ENCODE data around the gene C16orf95. TPM values are rescaled to one million over a fixed set of nuclear protein-coding genes. Genes with fewer than 3 reads are reported as not detected.

C16orf95 gene
- polyA plus RNA-seq, 2 of the 4 experiments (the other 2 are of a cell fraction), result 3.5 to 6.3 TPM

DNA sequence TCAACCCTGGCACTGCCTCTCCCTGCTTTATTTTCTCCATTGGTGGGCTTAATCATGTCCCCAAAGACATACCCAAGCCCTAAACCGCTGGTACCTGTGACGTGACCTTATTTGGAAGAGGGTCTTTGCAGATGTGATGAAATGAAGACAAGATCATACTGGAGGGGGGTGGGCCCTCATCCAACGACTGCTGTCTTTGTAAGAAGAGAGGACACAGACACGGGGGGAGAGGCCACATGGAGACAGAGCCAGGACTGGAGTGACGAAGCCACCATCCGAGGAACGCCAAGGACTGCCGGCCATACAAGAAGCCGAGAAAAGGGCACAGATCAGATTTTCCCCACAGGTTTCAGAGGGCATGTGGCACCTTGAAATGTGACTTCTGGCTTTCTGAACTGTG, 62.5 kb downstream of the C16orf95 start:
- no peak for ATAC-seq
- Histone ChIP-seq H3K4me2 (no peak overlapping the region), H3K4me3 (no peak overlapping the region), H3K4me1 (no peaks in the 10 kb centered on the region), H3K27ac (no peak overlapping the region), H3K9me3 (no peaks in the 10 kb centered on the region)
- TF ChIP-seq MYC (IDR thresholded peaks at IDR 0.05; ENCODE audit: borderline replicate concordance, low read length) (no peak), EHF (CRISPR knock-in tag; IDR thresholded peaks at IDR 0.05) (no peak), ESRRA (IDR thresholded peaks at IDR 0.05; ENCODE audit: borderline replicate concordance, low read length) (no peak), SMC3 (IDR thresholded peaks at IDR 0.05) (no peak), CHD2 (IDR thresholded peaks at IDR 0.05; ENCODE audit: low read length, partially characterized antibody) (no peak), ZC3H11A (IDR thresholded peaks at IDR 0.05) (no peak), SREBF2 (IDR thresholded peaks at IDR 0.05) (no peak), BHLHE40 (IDR thresholded peaks at IDR 0.05; ENCODE audit: low read depth, low read length) (no peak), RCOR1 (IDR thresholded peaks at IDR 0.05; ENCODE audit: low read depth, low read length) (no peak), NPAS2 (CRISPR knock-in tag; IDR thresholded peaks at IDR 0.05; ENCODE audit: borderline replicate concordance) (no peak), FOSB (CRISPR knock-in tag; IDR thresholded peaks at IDR 0.05) (no peak), NR3C1 (IDR thresholded peaks at IDR 0.05) (no peak), ZNF302 (CRISPR knock-in tag; IDR thresholded peaks at IDR 0.05) (no peak), CHD4 (IDR thresholded peaks at IDR 0.05; ENCODE audit: borderline replicate concordance) (no peak), POLR2A (IDR thresholded peaks at IDR 0.05; ENCODE audit: low read length) (no peak), RARB (CRISPR knock-in tag; IDR thresholded peaks at IDR 0.05) (no peak)
- TF ChIP-seq, protein P1, sequence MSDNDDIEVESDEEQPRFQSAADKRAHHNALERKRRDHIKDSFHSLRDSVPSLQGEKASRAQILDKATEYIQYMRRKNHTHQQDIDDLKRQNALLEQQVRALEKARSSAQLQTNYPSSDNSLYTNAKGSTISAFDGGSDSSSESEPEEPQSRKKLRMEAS (IDR thresholded peaks at IDR 0.05), result no peak
- TF ChIP-seq, protein P2, sequence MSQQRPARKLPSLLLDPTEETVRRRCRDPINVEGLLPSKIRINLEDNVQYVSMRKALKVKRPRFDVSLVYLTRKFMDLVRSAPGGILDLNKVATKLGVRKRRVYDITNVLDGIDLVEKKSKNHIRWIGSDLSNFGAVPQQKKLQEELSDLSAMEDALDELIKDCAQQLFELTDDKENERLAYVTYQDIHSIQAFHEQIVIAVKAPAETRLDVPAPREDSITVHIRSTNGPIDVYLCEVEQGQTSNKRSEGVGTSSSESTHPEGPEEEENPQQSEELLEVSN (IDR thresholded peaks at IDR 0.05; ENCODE audit: borderline replicate concordance, low read depth), result no peak
- TF ChIP-seq, protein P3, sequence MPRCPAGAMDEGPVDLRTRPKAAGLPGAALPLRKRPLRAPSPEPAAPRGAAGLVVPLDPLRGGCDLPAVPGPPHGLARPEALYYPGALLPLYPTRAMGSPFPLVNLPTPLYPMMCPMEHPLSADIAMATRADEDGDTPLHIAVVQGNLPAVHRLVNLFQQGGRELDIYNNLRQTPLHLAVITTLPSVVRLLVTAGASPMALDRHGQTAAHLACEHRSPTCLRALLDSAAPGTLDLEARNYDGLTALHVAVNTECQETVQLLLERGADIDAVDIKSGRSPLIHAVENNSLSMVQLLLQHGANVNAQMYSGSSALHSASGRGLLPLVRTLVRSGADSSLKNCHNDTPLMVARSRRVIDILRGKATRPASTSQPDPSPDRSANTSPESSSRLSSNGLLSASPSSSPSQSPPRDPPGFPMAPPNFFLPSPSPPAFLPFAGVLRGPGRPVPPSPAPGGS (IDR thresholded peaks at IDR 0.05), result no peak
- TF ChIP-seq, protein P4, sequence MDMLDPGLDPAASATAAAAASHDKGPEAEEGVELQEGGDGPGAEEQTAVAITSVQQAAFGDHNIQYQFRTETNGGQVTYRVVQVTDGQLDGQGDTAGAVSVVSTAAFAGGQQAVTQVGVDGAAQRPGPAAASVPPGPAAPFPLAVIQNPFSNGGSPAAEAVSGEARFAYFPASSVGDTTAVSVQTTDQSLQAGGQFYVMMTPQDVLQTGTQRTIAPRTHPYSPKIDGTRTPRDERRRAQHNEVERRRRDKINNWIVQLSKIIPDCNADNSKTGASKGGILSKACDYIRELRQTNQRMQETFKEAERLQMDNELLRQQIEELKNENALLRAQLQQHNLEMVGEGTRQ (IDR thresholded peaks at IDR 0.05), result no peak
- CTCF ChIA-PET, result interaction anchor here (1.2 to 1.3 kb wide), 2 partner anchors 24 to 52 kb away, joined by 3 read pairs; no protein-coding TSS in a partner anchor
- 71% methylated on average over 9 of the region's 9 CpGs for WGBS (ENCODE audit: missing lambda C conversion rate)
- DNase-seq (ENCODE audit: low read depth in 1 of 2, low spot score in 1 of 2), result no peak
- FAIRE-seq, result no peak
- POLR2A ChIA-PET, result no interaction called here

DNA sequence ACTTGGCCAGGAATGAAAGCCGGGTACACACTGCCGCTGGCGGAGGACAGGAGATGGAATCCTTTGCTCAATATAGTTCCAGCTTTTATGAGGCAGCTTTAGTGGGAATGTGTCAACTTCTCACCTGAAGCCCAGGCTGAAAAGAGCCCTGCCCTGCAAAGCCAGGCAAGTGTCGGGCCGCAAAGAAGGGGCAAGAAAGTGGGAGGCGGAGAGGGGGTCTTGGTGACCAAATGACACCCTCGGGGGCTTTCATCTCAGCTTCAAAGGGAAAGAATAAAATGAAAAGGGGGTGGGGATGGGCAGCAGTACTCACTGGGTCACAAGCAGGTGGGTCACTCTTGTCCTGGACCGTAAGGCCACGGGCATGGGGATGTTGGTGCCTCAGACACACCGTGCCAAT, 62.9 kb downstream of the C16orf95 start:
- POLR2A ChIA-PET, result no interaction called here
- FAIRE-seq (no peak), ATAC-seq (no peak), DNase-seq (ENCODE audit: low read depth in 1 of 2, low spot score in 1 of 2) (no peak)
- Histone ChIP-seq H3K9me3 (no peaks in the 10 kb centered on the region), H3K27ac (no peak overlapping the region), H3K4me1 (no peaks in the 10 kb centered on the region), H3K4me3 (no peak overlapping the region), H3K4me2 (no peak overlapping the region)
- CTCF ChIA-PET, result interaction anchor here (1.2 to 1.3 kb wide), 2 partner anchors 24 to 51 kb away, joined by 3 read pairs; no protein-coding TSS in a partner anchor
- TF ChIP-seq, protein P5, sequence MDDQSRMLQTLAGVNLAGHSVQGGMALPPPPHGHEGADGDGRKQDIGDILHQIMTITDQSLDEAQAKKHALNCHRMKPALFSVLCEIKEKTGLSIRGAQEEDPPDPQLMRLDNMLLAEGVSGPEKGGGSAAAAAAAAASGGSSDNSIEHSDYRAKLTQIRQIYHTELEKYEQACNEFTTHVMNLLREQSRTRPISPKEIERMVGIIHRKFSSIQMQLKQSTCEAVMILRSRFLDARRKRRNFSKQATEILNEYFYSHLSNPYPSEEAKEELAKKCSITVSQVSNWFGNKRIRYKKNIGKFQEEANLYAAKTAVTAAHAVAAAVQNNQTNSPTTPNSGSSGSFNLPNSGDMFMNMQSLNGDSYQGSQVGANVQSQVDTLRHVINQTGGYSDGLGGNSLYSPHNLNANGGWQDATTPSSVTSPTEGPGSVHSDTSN (IDR thresholded peaks at IDR 0.05), result no peak
- TF ChIP-seq, protein P6, sequence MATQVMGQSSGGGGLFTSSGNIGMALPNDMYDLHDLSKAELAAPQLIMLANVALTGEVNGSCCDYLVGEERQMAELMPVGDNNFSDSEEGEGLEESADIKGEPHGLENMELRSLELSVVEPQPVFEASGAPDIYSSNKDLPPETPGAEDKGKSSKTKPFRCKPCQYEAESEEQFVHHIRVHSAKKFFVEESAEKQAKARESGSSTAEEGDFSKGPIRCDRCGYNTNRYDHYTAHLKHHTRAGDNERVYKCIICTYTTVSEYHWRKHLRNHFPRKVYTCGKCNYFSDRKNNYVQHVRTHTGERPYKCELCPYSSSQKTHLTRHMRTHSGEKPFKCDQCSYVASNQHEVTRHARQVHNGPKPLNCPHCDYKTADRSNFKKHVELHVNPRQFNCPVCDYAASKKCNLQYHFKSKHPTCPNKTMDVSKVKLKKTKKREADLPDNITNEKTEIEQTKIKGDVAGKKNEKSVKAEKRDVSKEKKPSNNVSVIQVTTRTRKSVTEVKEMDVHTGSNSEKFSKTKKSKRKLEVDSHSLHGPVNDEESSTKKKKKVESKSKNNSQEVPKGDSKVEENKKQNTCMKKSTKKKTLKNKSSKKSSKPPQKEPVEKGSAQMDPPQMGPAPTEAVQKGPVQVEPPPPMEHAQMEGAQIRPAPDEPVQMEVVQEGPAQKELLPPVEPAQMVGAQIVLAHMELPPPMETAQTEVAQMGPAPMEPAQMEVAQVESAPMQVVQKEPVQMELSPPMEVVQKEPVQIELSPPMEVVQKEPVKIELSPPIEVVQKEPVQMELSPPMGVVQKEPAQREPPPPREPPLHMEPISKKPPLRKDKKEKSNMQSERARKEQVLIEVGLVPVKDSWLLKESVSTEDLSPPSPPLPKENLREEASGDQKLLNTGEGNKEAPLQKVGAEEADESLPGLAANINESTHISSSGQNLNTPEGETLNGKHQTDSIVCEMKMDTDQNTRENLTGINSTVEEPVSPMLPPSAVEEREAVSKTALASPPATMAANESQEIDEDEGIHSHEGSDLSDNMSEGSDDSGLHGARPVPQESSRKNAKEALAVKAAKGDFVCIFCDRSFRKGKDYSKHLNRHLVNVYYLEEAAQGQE (IDR thresholded peaks at IDR 0.05), result no peak
- TF ChIP-seq HOXA7 (CRISPR knock-in tag; IDR thresholded peaks at IDR 0.05) (no peak), ESRRA (IDR thresholded peaks at IDR 0.05; ENCODE audit: borderline replicate concordance, low read length) (no peak), MAZ (IDR thresholded peaks at IDR 0.05; ENCODE audit: borderline replicate concordance, low read depth, low read length) (no peak), ZFP36 (IDR thresholded peaks at IDR 0.05; ENCODE audit: borderline replicate concordance, partially characterized antibody) (no peak), KDM1A (IDR thresholded peaks at IDR 0.05; ENCODE audit: low read depth) (no peak), TFCP2L1 (CRISPR knock-in tag; IDR thresholded peaks at IDR 0.05) (no peak)
- TF ChIP-seq, protein P7, sequence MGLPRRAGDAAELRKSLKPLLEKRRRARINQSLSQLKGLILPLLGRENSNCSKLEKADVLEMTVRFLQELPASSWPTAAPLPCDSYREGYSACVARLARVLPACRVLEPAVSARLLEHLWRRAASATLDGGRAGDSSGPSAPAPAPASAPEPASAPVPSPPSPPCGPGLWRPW (IDR thresholded peaks at IDR 0.05), result no peak
- TF ChIP-seq, protein P8, sequence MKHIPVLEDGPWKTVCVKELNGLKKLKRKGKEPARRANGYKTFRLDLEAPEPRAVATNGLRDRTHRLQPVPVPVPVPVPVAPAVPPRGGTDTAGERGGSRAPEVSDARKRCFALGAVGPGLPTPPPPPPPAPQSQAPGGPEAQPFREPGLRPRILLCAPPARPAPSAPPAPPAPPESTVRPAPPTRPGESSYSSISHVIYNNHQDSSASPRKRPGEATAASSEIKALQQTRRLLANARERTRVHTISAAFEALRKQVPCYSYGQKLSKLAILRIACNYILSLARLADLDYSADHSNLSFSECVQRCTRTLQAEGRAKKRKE (CRISPR knock-in tag; IDR thresholded peaks at IDR 0.05; ENCODE audit: low read depth), result no peak
- 70% methylated on average over 10 of the region's 10 CpGs for WGBS (ENCODE audit: missing lambda C conversion rate)

All from A549 (cell line).